A549 (cell line): ENCODE measurements around the gene LBR. TPM values are rescaled to one million over a fixed set of nuclear protein-coding genes. Genes with fewer than 3 reads are reported as not detected.
A peak's percentile ranks its signal among the peaks of the same experiment; 100 is the strongest.

Experiments
- ATAC-seq, 2 experiments: fragments of 200-7000 bp in 1 of 2; fragments of >200 bp in 1 of 2; cut with Nextera tagmentation in 1 of 2; cut with Tn5 transposase in 1 of 2; 3 replicates each; pipeline versions ENCODE4 v1.8.0 to v1.9.1; 2018 to 2020; ENCODE audit warnings: mild to moderate bottlenecking in 1 of 2, moderate library complexity in 1 of 2
- CTCF ChIA-PET: fragments of 300-600 bp; sonication (Branson Sonifier 250); formaldehyde crosslinking; extraction: SDS; loops from one replicate; lab custom pipeline; 2021; ENCODE audit warnings: antibody characterized with exemption, inconsistent platforms; lab: Yijun Ruan, JAX
- POLR2A ChIA-PET: fragments of 350-600 bp; formaldehyde crosslinking; extraction: SDS; loops from one replicate; lab custom pipeline; 2021; ENCODE audit warnings: antibody characterized with exemption, inconsistent platforms; lab: Yijun Ruan, JAX
- DNase-seq, 2 experiments: peaks; one replicate each; pipeline versions ENCODE4 v3.0.0 to v3.0.0-alpha.2; 2011 to 2016; ENCODE audit warnings: low read depth in 1 of 2, low spot score in 1 of 2
- FAIRE-seq: peaks from 2 replicates; lab custom pipeline; 2011; peaks lifted over from hg19 to GRCh38; lab: Jason Lieb, UNC
- H3K27ac ChIP-seq, 2 experiments: fragments of >200 bp; sonication (Bioruptor Twin); formaldehyde crosslinking; 3 replicates each; pipeline ENCODE4 v1.5.1; 2016 to 2017
- H3K4me1 ChIP-seq: fragments of >200 bp; sonication (Bioruptor Twin); formaldehyde crosslinking; 3 replicates; pipeline ENCODE4 v1.6.1; 2016
- H3K4me2 ChIP-seq: fragments of >200 bp; sonication (Bioruptor Twin); formaldehyde crosslinking; 3 replicates; pipeline ENCODE4 v1.6.1; 2016
- H3K4me3 ChIP-seq: fragments of >200 bp; sonication (Bioruptor Twin); formaldehyde crosslinking; 3 replicates; pipeline ENCODE4 v1.5.1; 2016
- H3K9me3 ChIP-seq: fragments of >200 bp; sonication (Bioruptor Twin); formaldehyde crosslinking; 3 replicates; pipeline ENCODE4 v1.6.1; 2016
- BHLHE40 ChIP-seq: IDR thresholded peaks from 2 replicates; pipeline ENCODE4 v1.6.1; 2012; ENCODE audit warnings: low read depth, low read length, inconsistent platforms
- CHD4 ChIP-seq: fragments of 200-600 bp; sonication (generic); IDR thresholded peaks from 2 replicates; pipeline ENCODE4 v1.6.1; 2016; ENCODE audit warnings: antibody characterized with exemption, mild to moderate bottlenecking, borderline replicate concordance
- CTCF ChIP-seq: fragments of >200 bp; sonication (Bioruptor Twin); formaldehyde crosslinking; IDR thresholded peaks from 3 replicates; pipeline ENCODE4 v1.5.1; 2016
- EHMT2 ChIP-seq: fragments of 200-600 bp; sonication (generic); IDR thresholded peaks from 2 replicates; pipeline ENCODE4 v1.6.1; 2016; ENCODE audit warnings: antibody characterized with exemption, low read depth, mild to moderate bottlenecking, moderate library complexity
- EP300 ChIP-seq, 2 experiments: fragments of >200 bp; sonication (Bioruptor Twin); formaldehyde crosslinking; IDR thresholded peaks; 2 replicates in 1 of 2; 3 replicates in 1 of 2; pipeline ENCODE4 v1.6.1; 2016 to 2017
- FOSB ChIP-seq: fragments of 250-450 bp; sonication (Bioruptor Pico); IDR thresholded peaks from 2 replicates; pipeline ENCODE4 v1.5.0; 2020; ENCODE audit warnings: mild to moderate bottlenecking, moderate library complexity
- FOXS1 ChIP-seq: fragments of 250-450 bp; sonication (Bioruptor Pico); IDR thresholded peaks from 2 replicates; pipeline ENCODE4 v1.5.0; 2020; ENCODE audit warnings: mild to moderate bottlenecking, moderate library complexity
- GATA3 ChIP-seq: IDR thresholded peaks from 2 replicates; pipeline ENCODE4 v1.6.1; 2012; ENCODE audit warnings: borderline replicate concordance
- HDAC2 ChIP-seq: fragments of 200-600 bp; sonication (generic); IDR thresholded peaks from 2 replicates; pipeline ENCODE4 v1.6.1; 2016
- HOXB13 ChIP-seq: fragments of 250-450 bp; sonication (Bioruptor Pico); IDR thresholded peaks from 2 replicates; pipeline ENCODE4 v1.5.0; 2020; ENCODE audit warnings: low read depth, mild to moderate bottlenecking, moderate library complexity
- MAX ChIP-seq: IDR thresholded peaks from 2 replicates; pipeline ENCODE4 v1.6.1; 2012
- NFE2L2 ChIP-seq: fragments of 150-350 bp; conservative IDR thresholded peaks from 2 replicates; pipeline ENCODE4 v1.6.1; 2014; ENCODE audit warnings: low read length
- POLR2A ChIP-seq: IDR thresholded peaks from 2 replicates; pipeline ENCODE4 v1.6.1; 2012; ENCODE audit warnings: mild to moderate bottlenecking, low read length
- RAD21 ChIP-seq, 2 experiments: fragments of >200 bp in 1 of 2; sonication (Bioruptor Twin) in 1 of 2; formaldehyde crosslinking in 1 of 2; IDR thresholded peaks in 1 of 2; conservative IDR thresholded peaks in 1 of 2; 2 replicates in 1 of 2; 3 replicates in 1 of 2; pipeline ENCODE4 v1.6.1; 2012 to 2018; ENCODE audit warnings: inconsistent platforms in 1 of 2
- SMC3 ChIP-seq: fragments of >200 bp; sonication (Bioruptor Twin); formaldehyde crosslinking; IDR thresholded peaks from 3 replicates; pipeline ENCODE4 v1.6.1; 2018; ENCODE audit warnings: inconsistent platforms
- SREBF2 ChIP-seq: fragments of 450-650 bp; IDR thresholded peaks from 2 replicates; pipeline ENCODE4 v1.6.1; 2014; ENCODE audit warnings: mild to moderate bottlenecking, moderate library complexity
- TP53 ChIP-seq: fragments of 250-450 bp; sonication (Bioruptor Pico); IDR thresholded peaks from 2 replicates; pipeline ENCODE4 v1.5.0; 2021; ENCODE audit warnings: mild to moderate bottlenecking, moderate library complexity
- ZC3H11A ChIP-seq: fragments of 450-650 bp; IDR thresholded peaks from 2 replicates; pipeline ENCODE4 v1.6.1; 2014; ENCODE audit warnings: antibody characterized with exemption, mild to moderate bottlenecking
- WGBS: methylation state at CpG from one replicate; pipeline ENCODE4 v1.1.6; 2017; ENCODE audit errors: missing lambda C conversion rate; 5-methylcytosine and 5-hydroxymethylcytosine counted together
- polyA plus RNA-seq, 4 experiments: library from polyadenylated mRNA; depleted of rRNA in 3 of 4; stranded (reverse); fragments of >200 nt; fragmentation: RNase III in 1 of 4; extraction: RNeasy Plus Mini Kit Qiagen cat#74134 plus additional on column Dnase treatment in 1 of 4; gene quantifications; 2 replicates in 3 of 4; 3 replicates in 1 of 4; pipeline ENCODE4 v1.2.3, GENCODE V29; 2011 to 2017
- TF ChIP-seq, protein P1 (sequence below): fragments of >200 bp; sonication (Bioruptor Twin); formaldehyde crosslinking; IDR thresholded peaks from 3 replicates; pipeline ENCODE4 v1.6.1; 2016
- TF ChIP-seq, protein P2 (sequence below): fragments of 150-350 bp; IDR thresholded peaks from 2 replicates; pipeline ENCODE4 v1.6.1; 2014; ENCODE audit warnings: low read depth, mild to moderate bottlenecking, low read length

LBR gene
- polyA plus RNA-seq, 2 of the 4 experiments (the other 2 are of a cell fraction): 40.8 to 68.7 TPM

DNA sequence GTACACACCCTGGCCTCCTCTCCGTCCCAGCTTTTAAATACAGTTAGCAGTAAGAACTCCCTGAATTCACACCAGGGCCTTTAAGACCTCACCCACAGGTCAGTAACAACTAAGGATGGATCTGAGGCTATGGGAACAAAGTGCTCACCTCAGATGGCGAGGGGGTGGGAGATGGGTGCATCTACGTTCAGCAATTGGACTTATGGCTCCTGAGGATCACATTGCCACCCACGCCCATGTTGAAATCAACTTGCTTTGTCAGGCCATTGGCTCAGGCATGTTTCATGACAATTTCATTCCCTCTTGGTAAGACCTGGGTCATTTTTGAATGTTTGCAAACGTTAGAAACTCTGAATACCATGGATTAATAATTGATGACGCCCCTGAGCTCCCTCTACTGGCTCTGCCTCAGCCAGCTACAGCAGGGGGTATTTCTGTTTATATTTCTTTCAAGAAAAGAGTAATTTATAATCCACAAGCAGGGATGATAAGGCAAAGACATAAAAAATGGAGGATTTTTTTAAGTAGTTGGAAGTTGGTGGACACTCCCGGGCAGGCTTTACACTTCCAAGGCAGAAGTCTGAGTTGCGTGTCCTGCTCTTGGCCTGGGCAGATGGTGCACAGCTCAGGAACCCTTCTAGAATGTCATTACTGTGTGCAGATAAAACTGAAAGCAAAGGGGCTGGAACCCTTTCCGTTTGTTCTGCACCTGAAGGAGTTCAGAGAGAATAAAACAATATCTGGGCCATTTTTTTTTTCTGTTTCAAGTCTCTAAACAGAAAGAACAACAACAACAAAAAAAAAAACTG, 13.7 kb upstream of the LBR start:
- POLR2A ChIA-PET: no interaction called here
- Histone ChIP-seq H3K9me3 (no peaks in the 10 kb centered on the region), H3K4me3 (no peak overlapping the region), H3K4me1 (peaks cover 37% of the 10 kb centered on the region), H3K27ac (peak overlapping the region; percentile 29 to 77), H3K4me2 (peak overlapping the region; percentile 39)
- CTCF ChIA-PET: interaction anchor here (0.8 to 2.2 kb wide), 11 partner anchors 8 to 534 kb away, joined by 3 to 11 read pairs (median 3); partner anchors contain the start of gene LBR
- FAIRE-seq (no peak), ATAC-seq (peak; percentile 62 to 73), DNase-seq (peak in 1 of 2 experiments; percentile 72)
- 41% methylated on average over 9 of the region's 9 CpGs for WGBS
- TF ChIP-seq HDAC2 (no peak), GATA3 (no peak), CHD4 (no peak), TP53 (no peak), BHLHE40 (no peak), ZC3H11A (no peak), HOXB13 (CRISPR knock-in tag) (no peak), FOXS1 (CRISPR knock-in tag) (no peak), POLR2A (no peak), NFE2L2 (no peak), EHMT2 (no peak), CTCF (peak; percentile 53), SMC3 (0 out of 3 replicates have a peak, but pooled peaks have one; percentile 27), MAX (peak; percentile 50; the same call in 1 of the 2 replicates)
- TF ChIP-seq, protein P1, sequence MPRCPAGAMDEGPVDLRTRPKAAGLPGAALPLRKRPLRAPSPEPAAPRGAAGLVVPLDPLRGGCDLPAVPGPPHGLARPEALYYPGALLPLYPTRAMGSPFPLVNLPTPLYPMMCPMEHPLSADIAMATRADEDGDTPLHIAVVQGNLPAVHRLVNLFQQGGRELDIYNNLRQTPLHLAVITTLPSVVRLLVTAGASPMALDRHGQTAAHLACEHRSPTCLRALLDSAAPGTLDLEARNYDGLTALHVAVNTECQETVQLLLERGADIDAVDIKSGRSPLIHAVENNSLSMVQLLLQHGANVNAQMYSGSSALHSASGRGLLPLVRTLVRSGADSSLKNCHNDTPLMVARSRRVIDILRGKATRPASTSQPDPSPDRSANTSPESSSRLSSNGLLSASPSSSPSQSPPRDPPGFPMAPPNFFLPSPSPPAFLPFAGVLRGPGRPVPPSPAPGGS: no peak
- TF ChIP-seq, protein P2, sequence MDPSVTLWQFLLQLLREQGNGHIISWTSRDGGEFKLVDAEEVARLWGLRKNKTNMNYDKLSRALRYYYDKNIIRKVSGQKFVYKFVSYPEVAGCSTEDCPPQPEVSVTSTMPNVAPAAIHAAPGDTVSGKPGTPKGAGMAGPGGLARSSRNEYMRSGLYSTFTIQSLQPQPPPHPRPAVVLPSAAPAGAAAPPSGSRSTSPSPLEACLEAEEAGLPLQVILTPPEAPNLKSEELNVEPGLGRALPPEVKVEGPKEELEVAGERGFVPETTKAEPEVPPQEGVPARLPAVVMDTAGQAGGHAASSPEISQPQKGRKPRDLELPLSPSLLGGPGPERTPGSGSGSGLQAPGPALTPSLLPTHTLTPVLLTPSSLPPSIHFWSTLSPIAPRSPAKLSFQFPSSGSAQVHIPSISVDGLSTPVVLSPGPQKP: no peak

GRCh38 chr1:225440380-225441221, 12.8 kb upstream of the LBR start:
- ChIA-PET POLR2A (interaction anchor here (0.6 kb wide), 1 partner anchor 66 kb away, joined by 5 read pairs; no protein-coding TSS in a partner anchor), CTCF (interaction anchor here (0.6 to 2.2 kb wide), 13 partner anchors 9 to 535 kb away, joined by 3 to 11 read pairs (median 3); partner anchors contain the start of gene LBR)
- H3K4me3 ChIP-seq: no peak overlapping the region
- peak overlapping the region; percentile 29 to 77 for H3K27ac ChIP-seq
- no peaks in the 10 kb centered on the region for H3K9me3 ChIP-seq
- ATAC-seq (no peak), DNase-seq (no peak), FAIRE-seq (no peak)
- peaks cover 37% of the 10 kb centered on the region for H3K4me1 ChIP-seq
- WGBS: 81% methylated on average over 4 of the region's 4 CpGs
- H3K4me2 ChIP-seq: peak overlapping the region; percentile 39
- TF ChIP-seq ZC3H11A (no peak), EP300 (IDR thresholded peaks at IDR 0.05) (no peak), BHLHE40 (no peak), SREBF2 (no peak), RAD21 (conservative IDR thresholded peaks at IDR 0.05 in 1 of 2, IDR thresholded peaks at IDR 0.05 in 1 of 2) (no peak), NFE2L2 (no peak), MAX (no peak), FOSB (CRISPR knock-in tag) (no peak)
